ENCODE measurements around the gene CHAC2. TPM values are rescaled to one million over a fixed set of nuclear protein-coding genes. Genes with fewer than 3 reads are reported as not detected.
"Not testable (repeated sequence)": the region's sequence is repeated elsewhere in the genome, so short reads cannot be mapped to it uniquely, and the experiment has no call there.

The CHAC2 gene
- total RNA-seq, 1 donor from 2014 or later = 2.9 TPM

- peaks cover 14% of the 10 kb centered on the region for H3K36me3 Mint-ChIP-seq (ENCODE audit: insufficient read depth)
- H3K9me3 Mint-ChIP-seq (ENCODE audit: low read depth) = no peaks in the 10 kb centered on the region
- TF ChIP-seq CTCF (IDR thresholded peaks at IDR 0.05; ENCODE audit: unreplicated experiment) = no peak
- no peaks in the 10 kb centered on the region for H3K27me3 Mint-ChIP-seq
- H3K4me1 Mint-ChIP-seq (ENCODE audit: low read depth) = no peaks in the 10 kb centered on the region
- no peak overlapping the region for H3K4me3 Mint-ChIP-seq (ENCODE audit: low read depth)
- DNase-seq (ENCODE audit: low spot score, unreplicated experiment) = no peak
- no peak overlapping the region for H3K27ac Mint-ChIP-seq
Observed at GRCh38 chr2:53756644-53757043, 11.0 kb upstream of the CHAC2 start.

- peaks cover 17% of the 10 kb centered on the region for H3K36me3 Mint-ChIP-seq (ENCODE audit: insufficient read depth)
- H3K9me3 Mint-ChIP-seq (ENCODE audit: low read depth); H3K27me3 Mint-ChIP-seq; H3K27ac Mint-ChIP-seq; H3K4me3 Mint-ChIP-seq (ENCODE audit: low read depth); H3K4me1 Mint-ChIP-seq (ENCODE audit: low read depth); DNase-seq (ENCODE audit: low spot score, unreplicated experiment): not testable (repeated sequence)
Observed at GRCh38 chr2:53757206-53757605, 10.4 kb upstream of the CHAC2 start.

- Mint-ChIP-seq H3K9me3 (ENCODE audit: low read depth) (no peaks in the 10 kb centered on the region), H3K36me3 (ENCODE audit: insufficient read depth) (peaks cover 9% of the 10 kb centered on the region), H3K4me1 (ENCODE audit: low read depth) (peaks cover 21% of the 10 kb centered on the region), H3K4me3 (ENCODE audit: low read depth) (peak overlapping the region; percentile 48), H3K27me3 (no peaks in the 10 kb centered on the region), H3K27ac (peak overlapping the region; percentile 19)
- no peak for TF ChIP-seq CTCF (IDR thresholded peaks at IDR 0.05; ENCODE audit: unreplicated experiment)
- no peak for DNase-seq (ENCODE audit: low spot score, unreplicated experiment)
Observed at GRCh38 chr2:53765767-53766166, 1.8 kb upstream of the CHAC2 start.

GRCh38 chr2:53768242-53768542, 588 bp downstream of the CHAC2 start:
- peaks cover 21% of the 10 kb centered on the region for H3K4me1 Mint-ChIP-seq (ENCODE audit: low read depth)
- H3K4me3 Mint-ChIP-seq (ENCODE audit: low read depth) = peak overlapping the region; percentile 90
- peaks cover 8% of the 10 kb centered on the region for H3K36me3 Mint-ChIP-seq (ENCODE audit: insufficient read depth)
- H3K27me3 Mint-ChIP-seq = no peaks in the 10 kb centered on the region
- H3K9me3 Mint-ChIP-seq (ENCODE audit: low read depth) = no peaks in the 10 kb centered on the region
- no peak for TF ChIP-seq CTCF (IDR thresholded peaks at IDR 0.05; ENCODE audit: unreplicated experiment)
- peak overlapping the region; percentile 93 for H3K27ac Mint-ChIP-seq
- no peak for DNase-seq (ENCODE audit: low spot score, unreplicated experiment)

- no peaks in the 10 kb centered on the region for H3K9me3 Mint-ChIP-seq (ENCODE audit: low read depth)
- H3K4me3 Mint-ChIP-seq (ENCODE audit: low read depth) = no peak overlapping the region
- no peaks in the 10 kb centered on the region for H3K27me3 Mint-ChIP-seq
- no peak overlapping the region for H3K27ac Mint-ChIP-seq
- TF ChIP-seq CTCF (IDR thresholded peaks at IDR 0.05; ENCODE audit: unreplicated experiment) = no peak
- peaks cover 20% of the 10 kb centered on the region for H3K4me1 Mint-ChIP-seq (ENCODE audit: low read depth)
- peaks cover 2% of the 10 kb centered on the region for H3K36me3 Mint-ChIP-seq (ENCODE audit: insufficient read depth)
- DNase-seq (ENCODE audit: low spot score, unreplicated experiment) = no peak
Observed at GRCh38 chr2:53769318-53769945, 1.8 kb downstream of the CHAC2 start.

- Mint-ChIP-seq H3K4me3 (ENCODE audit: low read depth) (no peak overlapping the region), H3K4me1 (ENCODE audit: low read depth) (peaks cover 13% of the 10 kb centered on the region), H3K9me3 (ENCODE audit: low read depth) (no peaks in the 10 kb centered on the region), H3K36me3 (ENCODE audit: insufficient read depth) (peaks cover 2% of the 10 kb centered on the region), H3K27ac (no peak overlapping the region), H3K27me3 (no peaks in the 10 kb centered on the region)
- DNase-seq (ENCODE audit: low spot score, unreplicated experiment) = no peak
- TF ChIP-seq CTCF (IDR thresholded peaks at IDR 0.05; ENCODE audit: unreplicated experiment) = no peak
Observed at GRCh38 chr2:53770264-53770663, 2.7 kb downstream of the CHAC2 start.

All from progenitor cell of endocrine pancreas (in vitro differentiated cells).